ENCODE data around the gene DIAPH2.
"Not testable (repeated sequence)": the region's sequence is repeated elsewhere in the genome, so short reads cannot be mapped to it uniquely, and the experiment has no call there.

The DIAPH2 gene

GRCh38 chrX:96729868-96730643, 45.4 kb downstream of the DIAPH2 start:
- H3K4me3 ChIP-seq (ENCODE audit: low read length), result no peak overlapping the region
- no peak for DNase-seq (ENCODE audit: low read depth)
- no peak for TF ChIP-seq CTCF (conservative IDR thresholded peaks at IDR 0.05; ENCODE audit: low read depth, low read length)

- DNase-seq (ENCODE audit: low read depth); H3K4me3 ChIP-seq (ENCODE audit: low read length): not testable (repeated sequence)
These were observed 46.4 kb downstream of the DIAPH2 start for GRCh38 chrX:96731000-96731399.

GRCh38 chrX:96743367-96744073, 58.9 kb downstream of the DIAPH2 start:
- TF ChIP-seq CTCF (conservative IDR thresholded peaks at IDR 0.05; ENCODE audit: low read depth, low read length), result no peak
- H3K4me3 ChIP-seq (ENCODE audit: low read length), result no peak overlapping the region
- DNase-seq (ENCODE audit: low read depth), result no peak

- no peak overlapping the region for H3K4me3 ChIP-seq (ENCODE audit: low read length)
- DNase-seq (ENCODE audit: low read depth), result no peak
- no peak for TF ChIP-seq CTCF (conservative IDR thresholded peaks at IDR 0.05; ENCODE audit: low read depth, low read length)
These were observed 68.1 kb downstream of the DIAPH2 start for GRCh38 chrX:96752781-96753180.

GRCh38 chrX:96753230-96753629, 68.6 kb downstream of the DIAPH2 start:
- DNase-seq (ENCODE audit: low read depth), result no peak
- TF ChIP-seq CTCF (conservative IDR thresholded peaks at IDR 0.05; ENCODE audit: low read depth, low read length), result no peak
- H3K4me3 ChIP-seq (ENCODE audit: low read length), result no peak overlapping the region

- no peak overlapping the region for H3K4me3 ChIP-seq (ENCODE audit: low read length)
- TF ChIP-seq CTCF (conservative IDR thresholded peaks at IDR 0.05; ENCODE audit: low read depth, low read length), result no peak
- no peak for DNase-seq (ENCODE audit: low read depth)
These were observed 71.8 kb downstream of the DIAPH2 start for GRCh38 chrX:96756491-96756890.

GRCh38 chrX:96761566-96761965, 76.9 kb downstream of the DIAPH2 start:
- no peak for TF ChIP-seq CTCF (conservative IDR thresholded peaks at IDR 0.05; ENCODE audit: low read depth, low read length)
- no peak overlapping the region for H3K4me3 ChIP-seq (ENCODE audit: low read length)
- no peak for DNase-seq (ENCODE audit: low read depth)

All from retinal pigment epithelial cell (primary cell).